Central memory CD8-positive, alpha-beta T cell (primary cell): ENCODE measurements around the gene GAS7.

Experiments used
- ATAC-seq: fragments of 150-1000 bp; cut with Tn5 transposase; replicated peaks from 2 replicates; pipeline ENCODE4 v1.10.0; 2022; ENCODE audit warnings: mild to moderate bottlenecking, moderate FRiP score, moderate number of reproducible peaks; ENCODE audit not compliant: poor library complexity, severe bottlenecking; ENCODE audit errors: extremely low read depth
- DNase-seq, 2 donors: peaks; one replicate each; pipeline ENCODE4 v3.0.0; 2021; ENCODE audit warnings: low spot score in 2 of 2
- H3K27ac Mint-ChIP-seq: one replicate; pipeline ENCODE4 v1.8.0; 2022; ENCODE audit warnings: low read depth, mild to moderate bottlenecking, moderate library complexity, mixed read lengths
- H3K27me3 Mint-ChIP-seq: one replicate; pipeline ENCODE4 v1.8.0; 2022; ENCODE audit warnings: mixed read lengths
- H3K36me3 Mint-ChIP-seq: one replicate; pipeline ENCODE4 v1.8.0; 2022; ENCODE audit warnings: mild to moderate bottlenecking, moderate library complexity, mixed read lengths; ENCODE audit not compliant: insufficient read depth
- H3K4me1 Mint-ChIP-seq: one replicate; pipeline ENCODE4 v1.8.0; 2022; ENCODE audit warnings: mixed read lengths
- H3K4me3 Mint-ChIP-seq: one replicate; pipeline ENCODE4 v1.8.0; 2022; ENCODE audit warnings: mild to moderate bottlenecking, moderate library complexity, mixed read lengths
- H3K9me3 Mint-ChIP-seq: one replicate; pipeline ENCODE4 v1.8.0; 2022; ENCODE audit warnings: mixed read lengths

The GAS7 gene

DNA sequence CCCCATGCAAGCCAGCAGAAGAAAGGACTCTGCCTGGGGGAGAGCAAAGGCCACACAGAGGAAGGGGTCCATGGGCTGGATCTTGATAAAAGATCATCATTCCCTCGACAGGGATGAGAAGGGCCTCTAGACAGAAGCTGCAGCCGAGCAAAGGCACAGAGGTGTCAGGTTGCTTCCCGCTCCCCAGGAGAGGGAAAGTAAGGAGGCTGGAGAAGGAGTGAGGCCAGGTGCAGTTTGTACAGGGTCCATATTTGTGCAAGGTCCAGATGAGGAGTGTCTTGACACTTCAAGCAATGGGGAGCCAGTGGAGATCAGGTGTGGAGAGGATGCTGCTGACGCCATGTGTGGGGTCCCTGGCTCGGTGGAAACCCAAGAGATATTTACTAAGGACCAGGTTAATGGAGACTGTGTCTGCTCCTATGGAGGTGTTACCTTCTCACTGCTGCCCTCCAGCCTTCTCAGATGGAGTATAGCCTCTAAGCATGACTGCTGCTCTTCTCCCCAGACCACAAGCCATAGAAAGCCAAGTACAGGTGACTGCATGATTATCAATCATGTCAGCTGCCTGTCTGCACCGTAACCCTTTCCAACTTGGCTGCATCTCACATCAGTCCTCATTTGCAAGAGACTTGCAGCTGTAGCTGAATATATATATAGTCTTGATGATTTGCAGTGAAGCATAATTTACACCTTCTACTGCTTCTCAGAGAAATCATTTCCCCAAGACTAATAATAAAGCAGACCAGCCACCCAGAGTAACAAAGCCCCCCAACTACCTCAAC lies 21.1 kb downstream of the GAS7 start:
- Mint-ChIP-seq H3K4me1 (peaks cover 25% of the 10 kb centered on the region), H3K4me3 (no peak overlapping the region), H3K36me3 (peaks cover 2% of the 10 kb centered on the region), H3K27ac (no peak overlapping the region), H3K27me3 (no peaks in the 10 kb centered on the region), H3K9me3 (no peaks in the 10 kb centered on the region)
- ATAC-seq (no peak), DNase-seq (no peak)

DNA sequence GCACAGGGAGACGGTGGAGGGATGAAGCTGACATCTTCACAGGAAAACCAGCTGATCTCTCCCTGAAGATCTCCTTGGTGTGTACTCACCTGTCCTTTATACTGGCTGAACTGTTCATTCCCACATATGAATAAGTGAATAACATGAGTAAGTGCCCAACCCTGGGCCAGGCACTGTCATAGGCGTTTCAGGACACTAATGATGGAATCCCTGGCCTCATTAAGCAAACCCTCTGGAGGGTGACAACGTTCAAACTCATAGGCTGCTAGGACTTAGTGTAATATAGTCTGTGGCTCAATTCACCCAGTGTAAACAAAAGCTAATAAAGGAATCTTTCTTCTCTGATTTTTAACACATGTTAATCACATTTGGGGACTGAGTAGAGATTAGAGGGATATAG lies 24.5 kb downstream of the GAS7 start:
- Mint-ChIP-seq H3K9me3 (no peaks in the 10 kb centered on the region), H3K27me3 (no peaks in the 10 kb centered on the region), H3K27ac (no peak overlapping the region), H3K4me3 (no peak overlapping the region), H3K4me1 (peaks cover 34% of the 10 kb centered on the region), H3K36me3 (peaks cover 4% of the 10 kb centered on the region)
- ATAC-seq, result no peak
- DNase-seq, result no peak

DNA sequence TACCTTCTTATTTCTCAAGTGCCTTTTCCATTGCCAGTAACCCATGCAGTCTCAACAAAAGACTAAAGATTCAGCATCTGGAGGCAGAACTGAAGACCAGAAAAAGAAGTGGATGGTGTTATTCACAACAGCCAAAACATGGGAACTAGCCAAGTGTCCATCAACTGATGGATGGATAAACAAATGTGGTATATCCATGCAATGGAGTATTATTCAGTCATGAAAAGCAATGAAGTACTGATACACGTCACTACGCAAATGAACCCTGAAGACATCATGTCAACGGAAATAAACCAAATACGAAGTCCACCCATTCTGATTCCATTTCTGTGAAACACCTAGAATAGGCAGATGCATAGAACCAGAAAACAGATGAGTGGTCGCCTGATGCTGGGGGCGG lies 25.6 kb downstream of the GAS7 start:
- no peak overlapping the region for H3K4me3 Mint-ChIP-seq
- no peak for DNase-seq
- H3K4me1 Mint-ChIP-seq, result peaks cover 29% of the 10 kb centered on the region
- H3K27ac Mint-ChIP-seq, result no peak overlapping the region
- no peaks in the 10 kb centered on the region for H3K9me3 Mint-ChIP-seq
- peaks cover 6% of the 10 kb centered on the region for H3K36me3 Mint-ChIP-seq
- no peak for ATAC-seq
- no peaks in the 10 kb centered on the region for H3K27me3 Mint-ChIP-seq

DNA sequence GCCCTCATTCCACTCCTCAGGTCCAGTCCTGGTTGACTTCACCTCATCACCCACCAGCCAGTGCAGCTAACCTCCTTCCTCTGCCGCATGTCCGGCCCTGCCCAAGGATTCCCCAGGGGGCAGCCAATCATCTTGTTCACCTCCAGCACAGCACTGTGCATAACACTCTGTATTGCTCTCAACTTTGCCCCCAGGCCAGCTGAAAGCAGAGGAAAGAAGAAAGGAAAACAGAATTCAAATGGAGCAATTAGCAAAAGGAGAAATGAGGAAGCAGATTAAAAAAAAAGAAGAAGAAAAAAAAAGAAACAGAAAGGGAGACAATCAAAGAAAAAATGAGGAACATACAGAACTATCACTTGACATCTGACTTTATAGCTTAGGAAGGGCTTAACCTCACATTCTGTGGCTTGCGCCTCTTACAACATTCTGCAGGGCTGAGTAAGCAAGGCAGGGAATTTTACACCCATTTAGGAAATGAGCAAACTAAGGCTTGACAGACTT lies 26.1 kb downstream of the GAS7 start:
- Mint-ChIP-seq H3K9me3 (no peaks in the 10 kb centered on the region), H3K36me3 (peaks cover 6% of the 10 kb centered on the region), H3K27ac (peak overlapping the region; percentile 72), H3K4me3 (no peak overlapping the region), H3K27me3 (no peaks in the 10 kb centered on the region), H3K4me1 (peaks cover 24% of the 10 kb centered on the region)
- DNase-seq, result no peak
- ATAC-seq, result no peak

DNA sequence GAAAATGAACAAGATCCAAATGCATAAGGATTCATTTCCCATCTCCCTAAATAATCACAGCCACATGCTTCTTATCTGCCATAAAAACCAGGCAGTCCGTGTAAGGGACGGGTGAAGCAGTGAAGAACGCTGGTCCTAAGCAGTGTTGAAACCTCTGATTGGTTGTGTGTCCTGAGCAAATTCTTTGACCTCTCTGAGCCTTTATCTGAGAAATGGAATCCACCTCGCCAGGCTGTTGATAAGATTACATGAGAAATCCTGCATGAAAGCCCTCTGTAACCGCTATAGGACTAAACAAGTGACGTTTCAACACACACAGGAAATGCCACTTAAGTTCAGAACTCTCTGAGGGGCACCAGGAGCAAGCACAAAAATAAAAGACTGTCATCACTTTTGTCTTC lies 26.8 kb downstream of the GAS7 start:
- Mint-ChIP-seq H3K4me1 (peaks cover 24% of the 10 kb centered on the region), H3K27ac (peak overlapping the region; percentile 72), H3K36me3 (peaks cover 6% of the 10 kb centered on the region), H3K9me3 (no peaks in the 10 kb centered on the region), H3K4me3 (peak overlapping the region; percentile 26), H3K27me3 (no peaks in the 10 kb centered on the region)
- ATAC-seq (peak; percentile 77), DNase-seq (no peak)

DNA sequence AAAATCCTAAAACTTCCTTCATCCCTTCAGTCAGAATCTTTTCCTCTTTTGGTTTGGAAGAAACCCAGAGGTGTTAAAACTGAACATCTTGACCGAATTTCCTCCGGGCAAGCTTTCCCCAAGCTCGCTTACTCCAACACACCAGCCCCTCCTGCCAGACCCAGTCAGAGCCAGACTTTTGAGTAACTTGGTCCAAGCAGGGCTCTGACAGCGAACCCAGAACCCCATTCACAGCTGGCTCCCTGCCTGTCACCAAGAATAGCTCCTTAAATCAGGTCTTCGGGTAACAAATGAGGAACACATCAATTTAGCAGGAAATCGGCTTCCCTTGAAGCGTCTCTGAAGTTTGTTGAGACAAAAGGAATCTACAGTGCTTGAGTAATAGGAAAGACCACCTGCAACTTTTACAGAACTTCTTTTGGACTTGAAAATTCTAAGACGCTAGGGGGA lies 27.3 kb downstream of the GAS7 start:
- H3K4me3 Mint-ChIP-seq, result peak overlapping the region; percentile 26
- H3K36me3 Mint-ChIP-seq, result peaks cover 6% of the 10 kb centered on the region
- no peak for DNase-seq
- ATAC-seq, result no peak
- H3K27ac Mint-ChIP-seq, result peak overlapping the region; percentile 72
- no peaks in the 10 kb centered on the region for H3K27me3 Mint-ChIP-seq
- peaks cover 24% of the 10 kb centered on the region for H3K4me1 Mint-ChIP-seq
- no peaks in the 10 kb centered on the region for H3K9me3 Mint-ChIP-seq

DNA sequence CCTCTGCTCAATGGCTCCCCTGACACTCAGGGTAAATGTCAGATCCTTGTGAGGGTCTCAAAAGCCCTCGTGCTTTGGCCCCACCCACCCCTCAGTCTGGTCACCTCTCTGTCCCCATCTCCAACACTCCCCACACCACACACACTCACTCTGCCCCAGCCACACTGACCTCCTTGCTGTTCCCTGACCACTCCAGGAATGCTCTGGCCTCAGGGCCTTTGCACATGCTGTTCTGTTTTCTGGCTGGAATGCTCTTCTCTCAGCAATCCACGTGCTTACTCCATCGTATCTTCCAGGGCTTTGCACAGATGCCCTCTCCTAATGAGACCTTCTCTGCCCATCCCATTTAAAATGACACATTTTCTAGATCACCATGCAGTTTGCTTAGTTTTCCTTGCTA lies 28.2 kb downstream of the GAS7 start:
- peak overlapping the region; percentile 72 for H3K27ac Mint-ChIP-seq
- no peaks in the 10 kb centered on the region for H3K27me3 Mint-ChIP-seq
- H3K36me3 Mint-ChIP-seq, result peaks cover 6% of the 10 kb centered on the region
- peaks cover 24% of the 10 kb centered on the region for H3K4me1 Mint-ChIP-seq
- DNase-seq (no peak), ATAC-seq (no peak)
- H3K9me3 Mint-ChIP-seq, result no peaks in the 10 kb centered on the region
- no peak overlapping the region for H3K4me3 Mint-ChIP-seq

DNA sequence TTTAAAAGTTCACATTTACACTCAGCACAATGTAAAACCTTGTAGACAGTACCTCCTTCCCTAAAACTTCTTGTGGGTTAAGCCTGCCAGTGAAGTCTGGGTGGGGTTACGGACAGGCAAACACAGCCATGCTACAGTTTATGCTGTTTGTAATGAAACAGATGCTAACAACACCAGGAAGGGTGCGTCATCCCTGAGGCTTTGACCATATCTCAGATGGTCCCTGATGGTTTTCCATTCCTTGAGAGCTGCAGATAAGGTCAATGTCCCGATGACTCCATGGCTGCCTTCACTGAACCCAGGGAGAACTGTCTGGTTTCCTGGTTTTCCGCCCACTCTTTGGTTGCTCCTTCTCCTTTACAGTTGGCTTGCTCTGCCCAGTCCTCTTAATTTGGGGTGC lies 29.1 kb downstream of the GAS7 start:
- H3K9me3 Mint-ChIP-seq, result no peaks in the 10 kb centered on the region
- peaks cover 24% of the 10 kb centered on the region for H3K4me1 Mint-ChIP-seq
- H3K27me3 Mint-ChIP-seq, result no peaks in the 10 kb centered on the region
- H3K36me3 Mint-ChIP-seq, result peaks cover 6% of the 10 kb centered on the region
- DNase-seq (no peak), ATAC-seq (no peak)
- peak overlapping the region; percentile 72 for H3K27ac Mint-ChIP-seq
- H3K4me3 Mint-ChIP-seq, result no peak overlapping the region

DNA sequence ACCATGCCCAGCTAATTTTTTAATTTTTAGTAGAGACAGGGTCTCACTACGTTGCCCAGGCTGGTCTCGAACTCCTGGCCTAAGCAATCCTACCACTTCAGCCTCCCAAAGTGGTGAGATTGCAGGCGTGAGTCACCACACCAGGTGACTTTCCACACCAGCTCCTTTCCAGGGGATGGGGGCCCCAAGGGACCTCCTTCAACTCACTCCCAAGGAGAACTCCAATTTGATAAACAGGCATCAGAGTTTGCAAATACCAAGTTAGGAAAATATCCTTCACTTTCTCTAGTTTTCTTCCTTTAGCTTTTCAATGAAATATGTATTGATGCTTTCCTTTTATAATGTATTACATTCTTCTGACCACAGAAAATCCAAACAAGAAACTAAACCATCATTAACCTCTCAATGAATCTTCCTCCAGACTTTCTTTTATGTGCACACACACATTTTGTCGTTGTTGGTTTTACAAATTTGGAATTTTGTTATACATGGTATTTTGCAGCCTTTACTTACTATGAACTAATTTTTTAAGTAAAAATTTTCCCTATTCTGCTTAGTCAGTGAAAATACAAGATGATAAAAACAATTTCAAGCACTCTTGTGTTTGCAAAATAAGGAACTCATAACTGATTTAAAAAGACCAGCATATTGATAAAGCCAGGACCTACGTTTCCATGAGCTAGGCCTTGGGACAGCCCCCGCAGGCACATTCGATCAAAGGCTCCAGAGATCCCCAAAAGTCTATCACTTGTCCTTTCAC lies 32.0 kb downstream of the GAS7 start:
- H3K36me3 Mint-ChIP-seq, result peaks cover 4% of the 10 kb centered on the region
- H3K27me3 Mint-ChIP-seq, result no peaks in the 10 kb centered on the region
- no peaks in the 10 kb centered on the region for H3K9me3 Mint-ChIP-seq
- H3K4me1 Mint-ChIP-seq, result peaks cover 17% of the 10 kb centered on the region
- H3K4me3 Mint-ChIP-seq, result no peak overlapping the region
- DNase-seq (no peak), ATAC-seq (no peak)
- no peak overlapping the region for H3K27ac Mint-ChIP-seq

DNA sequence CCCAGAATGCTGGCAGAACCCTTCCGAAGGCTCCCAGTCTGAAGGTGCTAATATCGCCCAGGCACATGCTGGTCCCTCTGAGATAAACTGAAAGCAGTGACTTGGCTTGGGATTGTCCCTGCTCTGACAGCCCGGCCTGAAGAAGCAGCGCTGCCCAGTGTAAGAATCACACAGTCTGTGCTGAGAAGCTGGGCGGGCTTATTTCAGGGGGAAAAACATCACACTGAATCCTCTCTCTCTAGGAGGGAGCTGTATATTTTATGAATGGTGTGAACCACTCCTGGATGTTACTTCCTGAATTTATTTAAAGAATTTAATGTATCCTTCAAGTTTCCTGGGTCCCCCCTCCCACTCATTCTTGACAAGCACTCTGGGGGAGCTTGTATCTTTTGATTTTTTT lies 36.3 kb downstream of the GAS7 start:
- Mint-ChIP-seq H3K4me1 (peaks cover 17% of the 10 kb centered on the region), H3K27ac (no peak overlapping the region), H3K9me3 (no peaks in the 10 kb centered on the region), H3K4me3 (no peak overlapping the region), H3K27me3 (no peaks in the 10 kb centered on the region), H3K36me3 (peaks cover 3% of the 10 kb centered on the region)
- no peak for DNase-seq
- no peak for ATAC-seq

DNA sequence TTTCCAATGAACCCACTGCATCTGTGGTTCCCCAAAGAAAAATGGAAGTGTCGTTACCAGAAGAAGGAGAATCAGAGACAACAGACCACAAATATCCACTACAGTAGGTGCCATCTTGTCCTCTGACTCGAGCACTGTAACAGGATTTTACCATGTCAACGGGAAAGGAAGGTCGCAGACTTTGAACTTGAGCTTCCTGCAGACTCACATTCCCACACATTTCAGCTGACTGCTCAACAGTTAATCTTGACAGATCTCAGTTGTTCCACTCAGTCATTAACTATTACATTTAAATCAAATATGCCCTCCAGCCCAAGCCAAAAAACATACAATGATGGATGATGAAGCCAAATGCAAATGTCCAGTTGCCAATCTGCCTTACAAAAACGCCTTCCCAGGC lies 37.0 kb downstream of the GAS7 start:
- Mint-ChIP-seq H3K36me3 (peaks cover 8% of the 10 kb centered on the region), H3K9me3 (no peaks in the 10 kb centered on the region), H3K27me3 (no peaks in the 10 kb centered on the region), H3K4me3 (no peak overlapping the region), H3K4me1 (peaks cover 25% of the 10 kb centered on the region), H3K27ac (no peak overlapping the region)
- DNase-seq (no peak), ATAC-seq (no peak)

DNA sequence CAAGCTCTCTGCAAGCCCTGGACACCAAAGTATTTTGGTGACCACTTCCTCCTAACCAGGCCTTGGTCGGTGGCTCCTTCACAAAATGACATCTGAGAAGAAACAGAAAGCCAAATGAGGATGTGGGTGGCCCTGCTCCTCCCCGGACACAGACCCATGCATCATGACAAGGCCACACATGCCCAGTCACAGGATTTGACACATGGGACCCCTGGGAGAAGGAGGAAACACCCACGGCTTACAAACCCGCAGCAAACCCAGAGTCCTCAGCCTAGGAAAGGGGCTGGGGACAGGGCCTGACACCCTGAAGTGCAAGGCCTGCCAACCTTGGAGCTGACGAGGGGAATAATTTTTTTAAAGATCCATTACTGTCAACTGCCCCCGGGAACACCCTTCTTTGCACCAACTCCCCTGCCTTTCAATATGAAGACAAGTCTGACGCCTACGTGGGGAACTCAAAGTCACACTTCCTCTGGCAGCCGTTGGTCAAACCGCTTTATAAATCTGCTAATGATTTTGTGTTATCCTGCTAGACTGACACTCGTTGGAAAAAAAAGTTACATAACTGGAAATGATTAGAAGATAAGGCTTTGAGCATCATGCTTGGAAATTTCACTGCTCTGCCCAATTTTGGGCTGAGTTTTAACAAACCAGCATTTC lies 41.3 kb downstream of the GAS7 start:
- ATAC-seq (peak; percentile 82), DNase-seq (peak in 1 of 2 donors; percentile 46)
- Mint-ChIP-seq H3K27me3 (no peaks in the 10 kb centered on the region), H3K36me3 (peaks cover 8% of the 10 kb centered on the region), H3K9me3 (no peaks in the 10 kb centered on the region), H3K4me1 (peaks cover 35% of the 10 kb centered on the region), H3K27ac (peak overlapping the region; percentile 74), H3K4me3 (peak overlapping the region; percentile 12)
